IPS DF 4.7 (cell line): ENCODE data around the gene PRKCD.

Experiments
- DNase-seq: peaks from one replicate; pipeline ENCODE4 v3.0.0-alpha.2; 2013; ENCODE audit warnings: low spot score; ENCODE audit errors: extremely low read depth

Gene PRKCD

GRCh38 chr3:53188720-53189119 is 27.7 kb downstream of the PRKCD start:
- DNase-seq = no peak

DNA sequence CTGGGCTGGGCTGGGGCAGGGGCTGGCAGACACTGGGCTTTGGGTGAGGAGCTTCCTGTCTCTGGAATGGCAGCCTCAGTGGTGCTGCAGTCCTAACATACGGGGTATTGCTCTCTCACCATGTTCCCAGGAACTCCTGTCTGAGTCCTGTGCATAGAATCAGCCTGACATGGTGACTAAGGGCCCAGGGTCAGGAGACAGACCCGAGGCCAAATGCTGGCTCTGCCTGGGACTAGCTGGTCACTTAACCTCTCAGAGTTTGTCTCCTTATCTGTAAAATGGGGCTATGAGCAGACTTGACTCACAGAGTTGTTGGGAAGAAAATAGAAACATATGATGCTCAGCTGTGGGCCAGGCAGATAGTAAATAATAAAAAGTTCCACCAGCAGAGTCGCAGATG is 28.3 kb downstream of the PRKCD start:
- DNase-seq = no peak

GRCh38 chr3:53190659-53191058 is 29.6 kb downstream of the PRKCD start:
- DNase-seq = no peak

DNA sequence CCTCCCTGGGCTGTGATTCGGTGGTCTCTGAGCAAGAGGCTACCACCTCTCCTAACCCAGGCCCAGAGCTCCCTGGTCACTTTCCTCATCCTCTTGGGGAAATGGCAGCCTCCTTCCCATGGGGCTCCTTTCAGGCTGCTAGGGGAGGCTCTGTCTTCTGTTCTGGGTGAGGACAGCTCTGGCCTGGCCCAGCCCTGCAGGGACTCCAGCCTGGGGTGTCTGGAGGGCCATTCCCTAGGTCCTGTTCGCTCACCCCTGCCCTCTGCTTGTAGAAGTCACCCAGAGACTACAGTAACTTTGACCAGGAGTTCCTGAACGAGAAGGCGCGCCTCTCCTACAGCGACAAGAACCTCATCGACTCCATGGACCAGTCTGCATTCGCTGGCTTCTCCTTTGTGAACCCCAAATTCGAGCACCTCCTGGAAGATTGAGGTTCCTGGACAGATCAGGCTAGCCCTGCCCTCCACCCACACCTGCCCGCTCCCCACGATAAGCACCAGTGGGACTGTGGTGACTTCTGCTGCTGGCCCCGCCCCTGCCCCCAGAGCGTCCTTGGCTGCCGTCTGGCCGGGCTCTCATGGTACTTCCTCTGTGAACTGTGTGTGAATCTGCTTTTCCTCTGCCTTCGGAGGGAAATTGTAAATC is 30.9 kb downstream of the PRKCD start:
- no peak for DNase-seq

- no peak for DNase-seq
Observed at GRCh38 chr3:53192608-53193007, 31.6 kb downstream of the PRKCD start.

DNA sequence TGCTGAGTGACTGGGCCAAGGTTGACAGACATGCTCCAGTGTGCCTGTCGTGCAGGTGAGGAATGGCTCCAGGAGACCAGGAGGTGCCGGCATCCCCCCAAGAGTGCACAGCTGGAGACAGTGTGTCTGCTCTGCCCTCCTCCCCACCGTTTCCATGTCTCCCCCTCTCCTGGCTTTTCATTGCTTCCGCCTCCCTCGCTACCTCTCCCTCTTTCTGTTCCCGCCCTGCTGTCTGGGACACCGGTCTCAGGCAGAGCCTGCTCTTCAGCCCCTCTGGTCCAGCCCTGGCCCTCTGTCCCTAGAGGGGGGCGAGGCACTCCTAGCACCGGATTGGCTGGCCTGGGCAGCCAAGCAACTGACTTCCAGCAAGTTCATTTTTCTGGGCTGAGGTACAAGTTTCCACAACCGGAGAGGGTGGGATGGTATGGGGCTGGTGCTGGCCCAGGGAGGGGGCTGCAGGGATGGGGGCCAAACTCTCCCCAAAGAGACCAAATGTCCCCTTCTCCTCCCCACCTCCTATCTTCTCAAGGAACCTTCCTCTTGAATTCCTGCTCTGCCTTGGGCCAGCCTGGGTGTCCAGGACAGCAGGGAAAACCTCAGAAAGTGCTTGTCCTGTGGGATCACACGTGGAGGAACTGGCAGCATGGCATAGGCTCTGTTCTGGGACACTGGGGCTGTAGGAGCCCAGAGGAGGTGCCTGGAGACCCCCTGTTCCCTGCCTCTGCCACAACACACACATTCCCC is 32.6 kb downstream of the PRKCD start:
- DNase-seq = no peak

DNA sequence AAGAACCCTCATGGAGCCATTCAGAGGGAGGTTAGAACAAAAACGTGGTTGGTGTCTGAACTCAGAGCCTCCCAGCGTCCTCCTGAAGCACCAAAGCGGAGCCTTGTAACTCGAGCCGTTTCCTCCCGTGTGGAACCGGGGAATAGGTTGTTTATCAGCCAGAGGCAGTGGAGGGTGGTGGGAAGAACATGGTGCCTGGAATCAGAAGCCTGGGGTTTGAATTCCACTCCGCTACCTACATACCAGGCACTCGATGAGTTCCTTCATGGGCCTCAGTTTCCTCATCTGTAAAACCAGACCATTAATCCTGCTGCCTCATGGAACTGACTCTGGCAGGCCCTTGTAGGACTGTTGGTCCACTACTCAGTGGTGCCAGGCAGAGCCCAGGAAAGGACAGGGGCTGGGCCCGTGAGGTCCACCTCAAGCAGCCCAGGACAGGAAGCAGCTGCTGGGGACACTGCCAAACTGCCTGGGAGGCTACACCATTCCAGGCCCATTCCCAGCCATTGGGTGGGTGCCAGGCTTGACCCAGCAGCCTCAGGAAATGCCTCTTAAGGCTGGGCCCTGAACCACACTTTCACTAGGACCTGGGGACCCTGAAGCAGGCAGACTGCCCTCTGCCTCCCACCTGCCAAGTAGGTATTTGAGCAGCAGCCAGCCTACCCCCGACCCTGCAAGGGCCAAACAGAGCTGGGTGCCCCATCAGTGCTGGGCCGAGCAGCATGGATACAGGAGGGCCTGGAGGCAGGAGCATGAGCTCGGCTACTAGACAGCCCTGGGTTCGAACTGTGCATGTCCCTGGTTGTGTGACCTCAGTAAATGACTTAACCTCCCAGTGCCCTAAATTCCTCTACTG is 33.4 kb downstream of the PRKCD start:
- DNase-seq = no peak

- DNase-seq = no peak
Observed at GRCh38 chr3:53195066-53195450, 34.0 kb downstream of the PRKCD start.

- DNase-seq = no peak
Observed at GRCh38 chr3:53195602-53196574, 34.9 kb downstream of the PRKCD start.

DNA sequence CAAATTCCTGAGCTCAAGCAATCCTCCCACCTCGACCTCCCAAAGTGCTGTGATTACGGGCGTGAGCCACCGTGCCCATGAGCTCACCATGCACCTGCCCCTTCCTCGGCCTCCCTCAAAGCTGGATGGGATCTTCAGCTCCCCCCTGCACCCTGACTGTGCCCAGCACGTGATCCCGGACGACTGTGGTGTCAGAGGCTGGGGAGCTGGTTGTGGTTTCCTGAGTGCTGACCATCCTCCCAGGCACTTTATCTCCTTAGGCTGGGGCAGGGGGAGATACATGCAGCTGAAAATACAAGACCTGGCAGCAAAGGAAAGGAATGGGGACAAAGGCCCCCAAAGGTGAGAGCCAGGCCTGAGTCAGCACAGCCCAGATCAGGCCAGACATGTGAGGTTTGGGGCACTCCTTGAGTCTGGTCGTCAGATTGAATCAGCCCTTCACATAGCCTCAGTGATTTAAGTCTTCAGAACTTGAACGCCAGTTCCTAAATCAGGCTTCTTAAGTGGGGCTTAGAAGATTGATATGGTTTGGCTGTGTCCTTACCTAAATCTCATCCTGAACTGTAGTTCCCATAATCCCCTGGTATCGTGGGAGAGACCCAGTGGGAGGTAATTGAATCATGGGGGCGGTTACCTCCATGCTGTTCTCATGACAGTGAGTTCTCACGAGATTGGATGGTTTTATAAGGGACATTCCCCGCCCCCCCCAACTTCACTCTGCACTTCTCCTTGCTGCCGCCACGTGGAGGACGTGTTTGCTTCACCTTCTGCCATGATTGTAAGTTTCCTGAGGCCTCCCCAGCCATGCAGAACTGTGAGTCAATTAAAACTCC is 35.8 kb downstream of the PRKCD start:
- DNase-seq = no peak

- no peak for DNase-seq
Observed at GRCh38 chr3:53198256-53198977, 37.4 kb downstream of the PRKCD start.

DNA sequence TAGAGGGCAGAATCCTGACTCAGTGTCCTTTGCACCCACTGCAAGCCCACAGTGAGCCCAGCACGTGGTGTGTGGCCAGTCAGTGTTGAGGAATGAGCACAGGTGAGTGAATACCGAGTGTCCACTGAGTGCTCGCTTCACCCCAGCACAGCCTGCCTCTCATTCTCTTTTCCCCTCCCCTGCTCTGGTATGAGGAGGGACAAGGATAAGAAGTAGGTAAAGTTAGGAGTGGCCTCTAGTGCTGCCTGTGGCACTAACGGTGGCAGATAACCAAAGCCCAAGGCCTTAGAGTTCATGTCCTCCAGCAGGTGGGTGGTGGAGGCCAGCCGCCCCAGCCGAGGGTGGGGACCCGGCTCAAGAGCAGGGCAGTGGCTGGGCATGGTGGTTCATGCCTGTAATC is 38.0 kb downstream of the PRKCD start:
- DNase-seq = no peak

DNA sequence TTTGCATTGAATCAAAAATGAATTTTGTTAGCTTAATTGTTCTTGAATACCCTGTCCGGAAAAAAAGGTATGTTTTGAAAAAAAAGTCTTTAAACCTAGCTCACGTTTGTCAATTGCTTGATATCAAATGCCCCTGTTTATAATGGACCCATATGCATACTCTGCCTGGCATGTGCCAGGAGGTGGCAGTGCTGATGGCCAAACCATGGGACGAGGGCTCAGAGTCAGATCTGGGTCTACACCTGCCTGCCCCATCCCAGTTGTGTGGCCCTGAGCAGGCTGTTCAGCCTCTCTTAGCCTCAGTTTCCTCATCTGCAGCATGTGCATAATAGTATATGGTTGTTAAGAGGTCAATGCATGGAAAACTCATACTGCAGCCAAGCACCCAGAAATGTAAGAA is 38.8 kb downstream of the PRKCD start:
- DNase-seq = no peak

GRCh38 chr3:53200501-53201498 is 39.8 kb downstream of the PRKCD start:
- DNase-seq = no peak

DNA sequence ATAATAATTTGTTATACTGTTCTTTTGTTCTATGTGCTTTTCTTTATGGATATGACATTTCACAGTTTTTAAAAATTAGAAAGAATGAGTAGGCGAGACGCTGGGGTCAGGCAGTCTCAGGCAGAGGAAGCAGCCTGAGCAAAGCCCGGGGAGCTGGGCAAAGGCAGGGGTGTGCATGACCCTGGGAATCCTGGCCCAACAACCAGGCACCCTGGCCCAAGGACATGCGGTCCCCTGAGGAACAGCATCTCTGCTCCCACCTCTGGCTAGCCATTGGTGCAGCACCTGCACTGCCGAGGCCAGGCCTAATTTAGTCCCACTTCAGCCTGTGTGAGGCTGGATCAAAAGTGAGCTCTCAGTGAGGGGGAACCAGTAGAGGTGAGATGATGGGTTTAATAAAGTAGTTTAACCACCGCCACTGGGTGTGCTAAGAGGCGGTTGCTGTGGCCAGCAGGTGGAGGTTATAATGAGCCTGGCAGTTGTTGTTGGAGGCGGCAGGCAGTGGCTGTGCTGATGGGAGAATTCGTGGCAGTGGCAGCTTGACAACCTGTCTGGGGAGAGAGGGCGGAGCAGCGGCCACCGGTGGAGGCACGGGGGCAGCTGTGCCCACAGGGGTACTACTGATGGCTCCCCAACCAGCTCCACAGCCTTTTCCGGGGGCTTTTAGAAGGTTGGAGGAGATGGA is 41.5 kb downstream of the PRKCD start:
- DNase-seq = no peak

DNA sequence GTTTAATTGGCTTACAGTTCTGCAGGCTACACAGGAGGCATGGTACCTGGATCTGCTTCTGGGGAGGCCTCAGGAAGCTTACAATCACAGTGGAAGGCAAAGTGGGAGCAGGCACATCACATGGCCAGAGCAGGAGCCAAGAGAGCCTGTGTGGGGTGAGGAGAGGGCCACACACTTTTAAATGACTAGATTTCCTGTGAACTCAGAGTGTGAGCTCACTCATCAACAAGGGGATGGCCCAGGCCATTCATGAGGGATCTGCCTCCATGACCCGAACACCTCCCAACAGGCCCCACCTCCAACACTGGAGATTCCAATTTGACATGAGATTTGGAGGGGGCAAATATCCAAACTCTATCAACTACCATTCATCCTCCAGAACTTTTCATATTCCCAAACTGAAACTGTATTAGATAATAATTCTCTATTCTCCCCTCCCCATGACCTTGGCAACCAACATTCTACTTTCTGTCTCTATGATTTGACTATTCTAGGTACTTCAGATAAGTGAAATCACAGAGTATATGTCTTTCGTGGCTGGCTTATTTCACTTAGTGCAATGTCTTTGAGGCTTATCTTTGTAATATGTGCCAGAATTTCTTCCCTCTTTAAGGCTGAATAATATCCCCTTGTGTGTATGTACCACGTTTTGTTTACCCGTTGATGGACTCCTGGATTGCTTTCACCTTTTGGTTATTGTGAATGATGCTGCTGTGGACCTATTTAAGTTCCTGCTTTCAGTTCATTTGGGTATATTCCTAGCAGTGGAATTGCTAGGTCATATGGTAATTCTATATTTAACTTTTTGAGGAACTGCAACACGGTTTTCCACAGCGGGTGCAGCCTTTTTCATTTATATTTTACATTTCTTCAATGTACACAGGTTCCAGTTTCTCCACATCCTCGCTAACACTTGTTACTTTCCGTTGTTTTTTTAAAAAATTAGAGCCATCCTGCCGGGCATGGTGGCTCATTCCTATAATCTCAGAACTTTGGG is 51.0 kb downstream of the PRKCD start:
- DNase-seq = no peak

DNA sequence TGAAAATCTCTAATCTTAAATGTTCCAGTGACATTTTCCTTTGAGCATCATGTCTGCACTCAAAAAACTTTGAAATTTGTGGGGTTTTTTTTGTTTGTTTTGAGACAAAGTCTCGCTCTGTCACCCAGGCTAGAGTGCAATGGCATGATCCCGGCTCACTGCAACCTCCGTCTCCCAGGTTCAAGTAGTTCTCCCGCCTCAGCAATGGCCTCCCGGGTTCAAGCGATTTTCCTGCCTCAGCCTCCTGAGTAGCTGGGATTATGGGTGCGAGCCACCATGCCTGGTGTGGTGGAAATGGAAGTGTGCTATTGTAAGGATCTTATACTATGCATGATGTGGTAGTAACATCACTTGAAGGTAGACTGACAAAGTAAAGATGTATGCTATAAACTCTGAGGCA is 52.3 kb downstream of the PRKCD start:
- DNase-seq = no peak
